Testis (tissue), 2 donors: ENCODE results near the gene MAP1B.

Experiments
- CTCF ChIP-seq, 3 experiments: fragments of 450-650 bp in 2 of 3; fragments of 200-600 bp in 1 of 3; sonication (generic) in 1 of 3; IDR thresholded peaks; one replicate each; pipeline ENCODE4 v1.5.1; 2016 to 2019; ENCODE audit warnings: antibody characterized with exemption in 3 of 3, mild to moderate bottlenecking in 2 of 3, moderate library complexity in 1 of 3
- POLR2A ChIP-seq: fragments of 450-650 bp; IDR thresholded peaks from one replicate; pipeline ENCODE4 v1.6.1; 2017; ENCODE audit warnings: antibody characterized with exemption, mild to moderate bottlenecking, moderate library complexity

DNA sequence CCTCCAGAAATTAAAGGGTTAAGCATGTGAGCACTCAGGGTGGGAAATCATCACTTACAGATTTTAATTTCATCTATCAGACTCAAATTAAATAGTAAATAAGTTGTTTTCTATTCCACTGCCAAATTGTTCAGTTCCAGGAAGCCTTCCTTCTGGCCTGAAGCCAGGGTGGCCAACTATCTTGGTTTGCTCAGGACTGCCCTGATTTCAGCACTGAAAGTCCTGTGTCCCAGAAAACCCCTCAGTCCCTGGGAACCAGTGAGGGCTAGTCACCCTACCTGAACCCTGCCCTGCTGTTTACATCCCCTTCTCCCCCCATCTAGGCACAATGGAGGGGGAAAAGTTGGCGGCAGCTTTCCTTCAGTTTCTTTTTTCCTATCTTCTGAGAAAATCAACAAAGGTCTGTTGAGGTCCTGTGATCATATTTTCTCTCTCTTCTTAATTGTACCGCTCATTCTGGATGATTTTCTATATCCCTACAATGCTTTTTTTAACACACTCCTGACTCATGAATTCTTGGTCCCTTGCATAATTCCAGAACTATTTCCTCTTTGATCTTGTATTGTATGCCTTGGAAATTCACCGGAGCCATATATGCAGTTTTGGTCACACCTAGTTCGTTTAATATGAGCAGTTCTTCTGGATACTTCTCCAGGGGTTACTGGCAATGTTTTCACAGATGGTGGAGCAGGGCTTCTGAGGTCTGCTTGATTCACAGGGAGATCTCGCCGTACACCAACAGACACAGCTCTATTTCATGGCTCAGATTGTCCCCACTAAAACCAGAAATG lies 103.8 kb downstream of the MAP1B start:
- TF ChIP-seq POLR2A (no peak), CTCF (IDR thresholded peaks at IDR 0.05) (no peak)
